HG02981 (cell line): ENCODE data around the gene OVOL1.

ENCODE experiments used
- ATAC-seq: cut with Tn5 transposase; IDR thresholded peaks from one replicate; pipeline ENCODE4 v1.9.1; 2021; ENCODE audit warnings: mild to moderate bottlenecking, moderate library complexity; ENCODE audit not compliant: unreplicated experiment

OVOL1 gene

DNA sequence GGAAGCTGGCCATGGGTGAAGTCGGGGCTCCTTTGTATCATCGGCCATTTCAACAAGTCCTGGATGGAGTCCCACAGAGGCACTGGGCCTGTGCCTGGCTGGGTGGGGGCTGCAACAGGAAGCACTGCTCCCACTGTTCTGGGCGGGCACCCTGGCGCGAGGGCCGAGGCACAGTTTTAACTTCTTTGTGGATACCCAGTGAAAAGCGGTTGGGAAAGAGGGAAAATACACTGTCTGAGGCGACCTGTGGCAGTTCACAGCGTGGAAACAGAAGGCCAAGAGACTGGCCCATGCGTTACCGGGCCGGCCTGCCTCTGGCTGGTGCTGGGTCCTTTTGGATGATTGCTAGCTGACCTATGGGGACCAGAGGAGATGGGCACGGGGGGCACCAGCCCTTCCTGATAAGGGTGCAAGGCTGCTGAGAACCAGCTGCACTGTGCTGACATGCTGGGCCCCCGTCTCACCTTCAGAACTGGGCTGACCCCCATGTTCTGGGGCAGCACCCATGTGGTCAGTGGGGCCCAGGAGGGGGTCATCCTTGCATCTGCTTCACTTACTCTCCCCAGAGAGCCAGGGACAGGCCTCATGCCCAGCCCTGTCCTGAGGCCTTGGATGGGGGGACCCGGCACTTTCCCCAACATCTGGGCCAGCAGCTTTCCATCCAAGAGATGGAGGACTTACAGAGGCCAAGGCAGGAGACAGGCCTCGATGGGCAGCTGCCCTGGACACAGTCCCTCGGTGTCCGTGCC, 4.2 kb downstream of the OVOL1 start:
- no peak for ATAC-seq

DNA sequence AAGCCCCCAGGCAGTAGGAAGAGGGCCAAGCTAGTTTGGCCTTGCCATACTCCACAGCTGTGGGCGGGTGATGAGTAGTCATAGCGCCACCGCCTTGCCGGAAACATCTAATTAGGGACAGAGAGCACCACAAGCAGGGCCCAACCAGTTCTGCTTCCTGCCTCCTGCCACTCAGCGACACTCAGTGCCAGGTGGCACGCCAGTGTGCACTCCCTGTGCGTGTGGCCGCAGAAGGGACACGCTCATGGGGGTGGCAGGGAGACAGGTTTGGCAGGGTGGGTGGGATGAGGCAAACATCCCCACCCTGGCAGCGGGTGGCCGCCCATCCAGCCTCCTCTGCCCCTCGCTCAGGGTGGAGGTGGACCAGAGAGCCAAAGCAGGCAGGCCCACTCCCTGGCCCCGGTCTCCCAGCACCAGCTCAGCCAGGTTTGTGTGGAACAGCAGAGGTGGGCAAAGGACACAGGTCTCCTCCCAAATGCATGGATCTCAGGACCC, 4.9 kb downstream of the OVOL1 start:
- peak; percentile 75 for ATAC-seq

DNA sequence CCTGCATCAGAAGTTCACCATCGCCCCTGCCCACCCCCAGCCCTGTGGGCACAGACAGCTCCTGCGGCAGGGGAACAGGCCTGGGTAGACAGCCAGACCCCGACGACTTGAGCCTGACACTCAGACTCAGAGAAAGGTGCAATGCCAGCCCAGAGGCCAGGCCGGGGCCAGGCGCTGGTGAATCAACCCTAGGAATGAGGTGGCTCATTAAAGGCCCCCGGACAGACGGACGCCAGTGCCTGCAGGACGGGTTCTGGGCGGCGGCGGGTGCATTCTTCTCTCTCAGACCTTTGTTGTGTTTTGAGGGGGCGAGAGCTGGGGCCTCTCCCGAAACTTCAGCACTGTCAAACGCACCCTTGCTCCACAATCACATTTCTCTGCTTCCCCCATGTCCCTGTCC, 5.6 kb downstream of the OVOL1 start:
- no peak for ATAC-seq

DNA sequence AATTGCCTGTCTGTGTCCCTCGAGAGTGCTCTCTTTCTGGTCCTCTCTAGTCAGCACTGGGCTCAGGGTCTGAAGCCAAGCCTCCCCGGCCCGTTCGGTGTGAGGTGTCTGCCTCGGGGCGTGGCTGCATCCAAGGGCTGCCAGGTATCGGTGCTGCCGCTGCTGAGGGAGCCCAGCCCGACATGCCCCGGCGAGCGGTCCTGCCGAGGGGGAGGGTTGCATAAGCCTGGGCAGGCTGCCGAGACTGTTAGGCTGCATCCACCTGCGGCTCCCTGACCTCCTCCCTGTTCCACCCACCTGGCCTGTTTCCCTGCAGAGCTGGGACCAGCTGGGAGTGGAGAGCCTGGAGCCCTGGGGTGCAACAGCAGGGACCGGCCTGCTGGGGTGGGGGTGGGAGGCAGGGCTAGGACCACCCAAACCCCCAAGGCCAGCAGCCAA, 6.3 kb downstream of the OVOL1 start:
- no peak for ATAC-seq

DNA sequence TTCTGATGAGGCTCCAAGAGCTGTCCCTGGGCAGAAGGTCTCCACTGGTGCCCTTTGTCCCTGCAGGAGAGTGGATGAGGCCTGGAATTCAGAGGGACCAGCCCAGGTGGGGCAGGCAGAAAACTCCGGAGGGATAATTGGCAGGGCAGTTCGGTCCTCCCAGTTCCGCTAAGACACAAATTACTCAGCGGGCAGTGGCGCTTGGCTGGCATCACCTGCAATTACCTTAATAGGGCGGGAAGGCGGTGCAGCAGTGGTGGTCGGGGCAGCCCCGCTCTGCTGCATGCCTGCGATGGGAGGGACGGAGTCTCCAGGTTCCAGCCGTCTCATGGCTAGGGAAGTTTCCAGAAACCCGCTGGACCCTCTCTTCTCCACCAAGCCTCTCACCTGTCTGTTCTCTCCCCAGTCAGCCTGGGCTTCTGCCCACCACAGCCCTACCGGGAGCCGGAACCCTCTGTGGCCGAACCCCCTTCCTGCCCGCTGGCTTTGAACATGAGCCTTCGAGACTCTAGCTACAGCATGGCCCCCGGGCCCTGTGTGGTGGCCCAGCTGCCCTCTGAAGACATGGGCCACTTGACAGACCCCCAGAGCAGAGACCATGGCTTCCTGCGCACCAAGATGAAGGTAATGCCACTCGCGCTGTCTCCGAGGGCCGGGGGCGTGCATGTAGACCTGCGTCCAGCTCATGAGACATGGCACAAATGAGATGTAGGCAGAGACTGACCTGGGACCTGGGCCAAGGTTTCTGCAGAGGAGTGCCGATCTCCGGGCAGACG, 7.0 kb downstream of the OVOL1 start:
- ATAC-seq = no peak

DNA sequence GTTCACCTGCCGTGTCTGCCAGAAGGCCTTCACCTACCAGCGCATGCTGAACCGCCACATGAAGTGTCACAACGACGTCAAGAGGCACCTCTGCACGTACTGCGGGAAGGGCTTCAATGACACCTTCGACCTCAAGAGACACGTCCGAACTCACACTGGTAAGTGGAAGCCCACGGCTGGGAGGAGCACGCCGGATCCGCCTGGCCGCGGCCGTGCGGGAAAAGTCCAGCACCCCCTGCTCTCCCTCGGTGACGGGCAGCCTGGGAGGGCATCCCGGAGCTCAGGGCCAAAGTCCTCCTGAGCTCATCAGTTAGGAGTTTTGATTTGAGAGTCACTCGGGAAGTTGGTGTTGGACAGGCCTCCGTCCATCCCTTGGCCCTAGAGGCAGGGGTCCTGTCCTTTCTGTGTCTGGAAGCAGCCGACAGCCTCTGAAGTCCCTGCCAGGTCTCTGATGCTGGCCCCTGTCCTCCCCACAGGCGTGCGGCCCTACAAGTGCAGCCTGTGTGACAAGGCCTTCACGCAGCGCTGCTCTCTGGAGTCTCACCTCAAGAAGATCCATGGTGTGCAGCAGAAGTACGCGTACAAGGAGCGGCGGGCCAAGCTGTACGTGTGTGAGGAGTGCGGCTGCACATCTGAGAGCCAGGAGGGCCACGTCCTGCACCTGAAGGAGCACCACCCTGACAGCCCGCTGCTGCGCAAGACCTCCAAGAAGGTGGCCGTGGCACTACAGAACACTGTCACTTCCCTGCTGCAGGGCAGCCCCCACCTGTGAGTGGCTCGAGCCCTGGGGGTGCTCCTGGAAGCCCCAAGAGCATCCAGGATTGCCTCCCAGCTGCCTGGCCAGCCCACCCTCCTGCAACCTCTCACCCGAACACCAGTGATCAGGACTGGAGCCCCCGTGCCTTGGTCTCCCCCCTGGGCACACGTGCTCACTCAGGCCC, 8.0 kb downstream of the OVOL1 start:
- ATAC-seq = no peak

DNA sequence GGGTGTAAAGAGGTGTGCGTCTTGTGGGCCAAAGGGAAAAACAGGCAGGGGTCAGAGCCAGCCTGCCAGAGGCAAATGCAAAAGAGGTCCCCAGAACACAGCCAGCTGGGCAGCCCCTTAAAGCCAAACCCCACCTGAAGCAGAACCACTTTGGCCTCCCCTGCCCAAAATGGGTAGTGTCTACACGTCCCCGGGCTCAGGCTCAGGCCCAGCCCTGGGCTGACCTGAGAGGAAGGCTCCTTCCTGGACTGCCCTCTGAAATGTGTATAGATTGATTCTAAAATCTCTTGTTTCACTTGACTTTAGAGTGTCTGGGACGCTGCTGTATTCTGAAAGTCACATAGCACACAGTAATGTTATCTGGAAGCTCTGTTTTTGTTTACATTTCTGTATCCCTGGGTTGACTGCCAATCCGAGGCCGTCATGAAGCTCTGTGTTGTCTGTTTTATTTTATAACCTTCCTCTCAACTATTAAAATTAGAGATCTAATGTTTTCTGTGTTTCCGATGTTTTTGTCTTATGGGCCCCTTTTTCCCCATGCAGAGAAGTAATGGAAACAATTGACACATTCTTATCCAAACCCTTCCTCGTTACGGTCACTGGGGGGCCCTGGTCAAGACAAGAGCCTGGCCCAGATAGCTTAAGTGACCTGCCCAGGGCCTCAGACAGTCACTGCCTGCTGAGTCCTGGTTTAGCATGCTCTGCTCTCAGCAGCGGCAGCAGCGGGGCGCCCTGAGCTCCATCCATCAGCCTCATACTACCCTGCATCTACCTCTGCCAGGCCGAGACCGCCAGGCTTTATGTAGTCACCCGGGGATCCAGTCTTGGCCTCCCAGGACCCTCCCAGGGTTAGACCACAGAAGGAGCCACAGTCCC, 10.1 kb downstream of the OVOL1 start:
- no peak for ATAC-seq

DNA sequence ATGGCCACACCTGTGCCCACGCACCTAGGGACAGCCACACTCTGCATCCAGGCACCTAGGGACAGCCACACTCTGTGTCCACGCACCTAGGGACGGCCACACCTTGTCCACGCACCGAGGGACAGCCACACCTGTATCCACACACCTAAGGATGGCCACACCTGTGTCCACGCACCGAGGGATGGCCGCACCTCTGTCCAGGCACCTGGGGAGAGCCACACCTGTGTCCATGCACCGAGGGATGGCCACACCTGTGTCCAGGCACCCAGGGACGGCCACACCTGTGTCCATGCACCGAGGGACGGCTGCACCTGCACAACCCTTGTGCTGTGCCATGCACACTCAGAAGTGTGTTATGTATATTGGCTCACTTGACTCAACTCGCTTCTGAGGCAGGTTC, 10.8 kb downstream of the OVOL1 start:
- no peak for ATAC-seq

DNA sequence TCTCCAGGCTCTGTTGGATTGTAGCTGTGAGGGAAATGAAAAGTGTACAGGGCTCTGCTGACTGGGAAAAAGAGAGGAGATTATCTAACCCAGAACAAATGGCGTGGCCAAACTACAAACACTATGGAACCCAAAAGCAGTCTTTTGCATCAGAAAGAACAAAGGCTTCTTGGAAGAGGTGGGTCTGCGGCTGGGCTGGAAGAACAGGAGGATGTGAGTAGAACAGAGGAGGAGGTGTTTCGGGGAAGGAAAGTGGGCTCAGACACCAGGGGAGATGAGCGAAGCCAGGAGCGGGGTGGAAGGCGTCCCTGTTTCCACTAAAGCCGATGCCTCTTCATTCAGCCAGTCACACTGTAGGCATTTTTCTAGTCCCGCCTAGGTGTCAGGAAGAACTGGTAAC, 12.0 kb downstream of the OVOL1 start:
- no peak for ATAC-seq

DNA sequence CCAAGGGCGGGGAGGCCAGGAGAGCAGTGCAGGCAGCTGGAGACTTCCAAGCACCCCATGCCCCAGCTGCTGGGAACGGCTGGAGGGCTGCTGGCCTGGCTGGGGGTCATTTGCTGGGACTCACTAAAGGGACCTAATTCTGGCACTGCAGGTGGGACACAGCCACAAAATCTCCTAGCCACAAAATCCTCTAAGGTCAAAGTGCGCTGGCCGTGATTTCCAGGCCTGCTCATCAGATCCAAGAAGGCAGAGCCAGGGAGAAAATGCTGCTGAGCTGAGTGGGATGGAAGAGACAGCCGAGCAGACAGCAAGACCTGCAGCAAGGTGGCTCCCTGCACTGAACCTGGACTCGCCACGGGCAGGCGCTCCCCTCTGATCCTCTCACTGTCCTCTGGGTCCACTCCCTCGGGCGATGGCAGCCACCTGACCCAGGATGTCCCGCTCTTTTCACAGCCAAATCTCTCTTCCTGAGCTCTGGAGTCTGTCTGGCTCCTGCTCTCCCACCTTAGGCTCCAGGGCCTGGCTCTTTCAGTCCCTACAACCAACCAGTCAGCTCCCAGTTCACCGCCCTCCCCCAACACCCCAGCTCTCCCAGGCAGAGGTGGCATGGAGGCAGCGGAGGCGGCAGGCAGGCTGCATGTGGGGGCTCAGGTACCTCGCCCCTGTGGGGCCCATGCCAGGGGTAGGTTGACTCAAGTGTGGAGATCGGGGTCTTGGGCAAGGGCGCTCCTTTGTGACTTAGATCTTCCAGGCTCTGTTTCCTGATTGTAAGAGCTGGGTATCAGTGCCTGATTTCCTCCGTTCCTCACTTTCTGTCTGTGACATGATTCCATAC, 14.5 kb downstream of the OVOL1 start:
- ATAC-seq = no peak

DNA sequence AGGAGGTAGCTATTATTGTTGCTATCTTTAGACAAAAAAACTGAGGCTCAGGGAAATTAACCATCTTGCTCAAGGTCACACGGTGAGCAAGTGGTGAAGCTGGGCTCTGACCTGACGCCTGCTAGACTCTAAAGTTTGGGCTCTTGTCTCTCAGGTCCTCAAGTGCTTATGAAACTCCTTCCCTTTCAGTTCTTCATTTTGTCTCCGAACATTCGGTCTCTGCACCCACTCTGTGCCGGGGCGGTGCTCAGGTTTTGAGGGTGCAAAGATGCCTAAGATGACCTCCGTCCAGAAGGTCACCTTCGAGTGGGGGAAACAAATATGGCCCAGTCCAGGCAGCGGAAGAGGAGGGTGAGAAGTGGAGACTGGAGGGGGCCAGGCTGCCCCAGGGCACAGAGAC, 16.0 kb downstream of the OVOL1 start:
- ATAC-seq = no peak

DNA sequence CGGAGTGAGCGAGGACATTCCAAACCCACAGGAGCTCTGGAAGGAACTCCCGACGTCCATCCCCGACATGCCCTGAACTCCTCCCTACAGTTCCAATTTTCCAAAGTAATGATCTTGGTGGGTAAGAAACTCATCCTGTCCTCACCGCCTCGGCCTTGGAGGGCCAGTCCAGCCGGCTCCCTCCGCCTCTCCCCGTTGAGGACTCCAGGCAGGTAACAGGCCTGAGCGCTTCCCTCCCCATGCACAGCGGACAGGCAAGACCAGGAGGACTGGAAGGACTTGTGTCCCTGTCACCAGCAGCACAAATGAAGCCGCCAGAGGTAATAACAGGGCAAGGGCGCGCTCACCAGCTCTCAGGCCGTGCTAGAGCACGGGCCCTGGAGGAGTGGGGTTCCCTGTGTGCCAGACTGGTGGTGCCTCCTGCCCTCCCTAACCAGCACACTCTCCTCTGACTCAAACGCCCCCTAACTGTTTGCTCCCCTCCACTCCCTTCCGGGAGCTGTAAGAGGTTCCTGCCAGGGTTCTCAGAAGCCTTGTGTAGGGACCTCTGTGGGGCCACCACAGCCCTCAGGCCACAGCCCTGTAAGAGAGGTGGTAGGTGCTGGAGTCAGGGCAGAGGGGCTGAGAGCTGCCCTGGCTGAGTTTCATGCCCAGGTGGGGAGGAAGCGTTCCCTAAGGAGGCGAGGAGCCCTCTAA, 17.1 kb downstream of the OVOL1 start:
- ATAC-seq = no peak

DNA sequence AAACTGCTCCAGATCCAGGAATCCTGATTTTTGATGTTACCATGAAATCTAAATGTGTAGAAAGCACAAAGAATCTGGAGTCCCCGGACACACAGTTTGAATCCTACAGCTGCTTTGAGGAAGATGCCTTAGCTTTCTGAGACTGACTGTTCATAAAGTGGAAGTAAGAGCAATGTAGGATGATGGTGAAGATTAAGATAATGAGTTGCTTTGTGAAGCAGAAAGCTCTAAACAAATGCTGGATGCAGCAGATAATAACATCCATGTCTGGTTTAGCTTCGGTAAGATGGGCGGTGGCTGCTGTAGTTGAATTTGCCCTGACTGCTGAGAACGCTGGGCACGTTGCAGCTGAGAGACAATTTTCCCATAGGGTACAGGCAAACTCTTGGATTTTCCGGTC, 20.1 kb downstream of the OVOL1 start:
- no peak for ATAC-seq

DNA sequence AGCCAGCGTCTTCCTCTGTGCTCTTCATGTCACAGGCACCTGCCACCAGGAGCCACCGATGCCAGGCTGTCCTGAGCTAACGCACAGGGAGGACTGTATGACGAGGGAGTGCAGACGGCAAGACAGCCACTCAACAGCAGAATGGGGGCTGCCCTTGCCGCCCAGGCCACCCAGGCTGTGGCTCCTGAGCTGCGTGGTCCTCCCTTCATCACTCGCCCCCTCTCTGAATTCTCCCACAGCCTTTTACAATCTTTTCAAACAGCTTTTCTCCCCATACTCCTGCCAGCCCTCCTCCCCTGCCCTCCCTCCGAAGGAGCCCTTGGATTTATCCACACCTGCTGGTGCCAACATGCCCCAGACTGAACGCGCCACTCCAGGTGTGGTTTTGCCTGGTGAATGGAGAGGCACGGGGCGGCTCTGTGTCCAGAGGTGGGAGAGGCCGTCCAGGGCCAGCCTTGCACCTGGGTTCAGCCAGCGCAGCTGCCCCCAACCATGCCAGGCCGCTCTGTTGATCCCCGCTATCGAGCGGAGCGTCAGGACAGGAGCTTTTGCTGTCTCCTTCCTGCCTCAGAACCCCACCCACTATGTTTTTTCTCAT, 22.0 kb downstream of the OVOL1 start:
- no peak for ATAC-seq

DNA sequence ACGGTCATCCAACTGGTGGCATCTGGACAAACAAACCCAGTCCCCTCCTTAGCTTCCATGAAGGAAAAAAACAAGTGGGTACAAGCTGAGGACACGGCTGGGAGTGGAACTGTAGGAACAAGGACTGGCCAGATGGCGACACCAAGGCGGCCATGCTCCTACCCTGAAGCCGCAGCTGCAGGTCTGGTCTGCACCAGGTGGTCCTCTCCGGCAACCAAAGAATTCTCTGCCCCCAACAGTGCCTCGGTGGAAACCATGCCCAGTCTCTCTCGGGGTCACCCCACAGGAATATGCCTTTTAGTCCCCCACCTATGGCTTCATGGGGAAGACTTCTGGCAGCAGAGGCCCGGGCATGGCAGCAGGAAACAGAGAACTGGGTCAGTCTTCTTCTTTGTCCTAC, 22.6 kb downstream of the OVOL1 start:
- no peak for ATAC-seq

DNA sequence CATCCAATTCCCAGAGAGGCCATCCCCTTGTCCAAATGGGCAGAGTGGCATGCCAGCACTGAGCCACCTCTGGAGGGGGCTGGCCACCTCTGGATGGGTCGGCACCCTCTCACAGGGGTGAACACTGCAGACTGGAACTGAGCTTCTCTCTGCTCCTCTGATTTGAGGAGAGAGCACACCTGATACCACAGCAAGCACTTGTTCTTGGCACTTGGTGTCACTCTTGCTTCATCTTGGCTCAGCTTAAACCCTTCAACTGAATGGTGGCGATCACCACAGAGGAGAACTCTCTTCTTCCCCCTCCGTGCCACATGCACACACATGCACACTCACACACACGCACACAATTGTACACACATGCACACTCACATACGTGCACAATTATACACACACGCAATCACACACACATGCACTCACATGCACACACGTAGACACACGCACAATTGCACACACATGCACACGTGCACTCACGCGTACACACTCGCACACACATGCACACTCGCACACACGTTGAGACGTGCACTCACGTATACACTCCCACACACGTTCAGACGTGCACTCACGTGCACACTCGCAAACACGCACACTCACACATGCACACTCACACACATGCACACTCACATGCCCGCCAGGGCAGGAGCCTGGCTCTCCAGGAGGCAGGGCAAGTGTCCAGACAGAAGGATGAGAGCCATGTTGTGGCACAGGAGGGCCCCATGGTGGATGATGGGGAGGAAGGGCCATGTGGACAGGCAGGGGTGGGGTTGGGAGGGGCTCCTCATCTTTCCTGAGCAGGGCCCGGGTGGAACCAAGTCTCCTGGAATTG, 23.4 kb downstream of the OVOL1 start:
- no peak for ATAC-seq

DNA sequence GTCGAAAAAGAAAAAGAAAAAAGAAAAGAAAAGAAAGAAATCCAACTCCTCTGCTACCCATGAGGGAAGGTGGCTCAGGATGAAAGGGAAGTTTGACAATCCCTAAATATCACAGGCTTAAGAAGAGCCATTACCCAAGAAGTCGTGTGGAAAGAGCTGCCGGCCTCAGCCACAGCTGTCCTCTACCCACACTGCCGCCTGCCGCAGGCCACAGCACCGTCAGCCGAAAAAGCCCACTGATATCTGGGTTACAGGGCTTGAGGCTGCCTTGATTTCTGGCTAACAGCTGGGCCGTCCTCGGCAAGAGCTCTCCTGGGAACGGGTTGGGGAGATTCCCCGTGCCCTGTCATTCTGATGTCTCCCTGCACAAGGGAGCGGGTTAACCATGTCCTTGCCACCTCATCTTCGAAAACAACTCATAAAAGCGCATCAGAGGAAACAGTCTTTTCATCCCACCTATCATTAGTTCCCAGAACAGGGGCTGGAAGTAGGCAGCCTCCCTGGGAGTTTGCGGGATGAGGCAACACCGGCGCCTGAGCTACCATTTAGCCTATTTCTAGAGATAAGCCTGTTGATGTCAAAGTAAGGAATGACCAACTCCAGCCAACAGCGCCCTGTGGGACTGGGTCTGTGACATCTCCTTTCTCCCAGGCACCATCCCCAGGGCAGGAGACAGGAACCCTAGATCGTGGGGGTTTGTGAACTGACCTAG, 25.1 kb downstream of the OVOL1 start:
- no peak for ATAC-seq
